PC-3 (cell line): ENCODE results near the gene MRPL27. TPM values are rescaled to one million over a fixed set of nuclear protein-coding genes. Genes with fewer than 3 reads are reported as not detected.

Experiments used
- ATAC-seq: fragments of 200-7000 bp; cut with Tn5 transposase; 2 replicates; pipeline ENCODE4 v1.9.1; 2020; ENCODE audit warnings: mild to moderate bottlenecking, moderate library complexity
- BruUV-seq: library from RNA; stranded (reverse); fragments of 400-500 nt; replicated peaks from 2 replicates; lab custom pipeline; 2021; lab: Mats Ljungman, UMichigan
- CTCF ChIA-PET: fragments of 300-600 bp; sonication (Branson Sonifier 250); formaldehyde crosslinking; loops from one replicate; lab custom pipeline; 2022; ENCODE audit warnings: antibody characterized with exemption; lab: Charles Lee
- POLR2A ChIA-PET: fragments of 300-600 bp; sonication (Branson Sonifier 250); formaldehyde crosslinking; loops from one replicate; lab custom pipeline; 2022; ENCODE audit warnings: antibody characterized with exemption; ENCODE audit not compliant: unreplicated experiment; lab: Charles Lee
- DNase-seq: peaks from one replicate; pipeline ENCODE4 v3.0.0-alpha.2; 2015
- H2AFZ ChIP-seq: fragments of 300-600 bp; sonication (generic); 2 replicates; pipeline ENCODE4 v1.6.0; 2016; ENCODE audit warnings: antibody characterized with exemption, low read length
- H3F3A ChIP-seq: fragments of 300-600 bp; sonication (generic); one replicate; pipeline ENCODE4 v1.6.0; 2017; ENCODE audit warnings: antibody characterized with exemption, low read length, control low read depth, mild to moderate bottlenecking; ENCODE audit not compliant: unreplicated experiment
- H3K27ac ChIP-seq: fragments of 300-600 bp; sonication (generic); 2 replicates; pipeline ENCODE4 v1.5.1; 2016; ENCODE audit warnings: mild to moderate bottlenecking, low read length
- H3K27me3 ChIP-seq: fragments of 300-600 bp; sonication (generic); 2 replicates; pipeline ENCODE4 v1.6.1; 2016; ENCODE audit warnings: low read length, mixed read lengths
- H3K36me3 ChIP-seq: fragments of 300-600 bp; sonication (generic); 2 replicates; pipeline ENCODE4 v1.6.1; 2016; ENCODE audit warnings: low read depth, mixed run types, low read length, mixed read lengths
- H3K4me1 ChIP-seq: fragments of 300-600 bp; sonication (generic); 2 replicates; pipeline ENCODE4 v1.5.1; 2016; ENCODE audit warnings: low read length; ENCODE audit not compliant: insufficient read depth
- H3K4me2 ChIP-seq: fragments of 300-600 bp; sonication (generic); 2 replicates; pipeline ENCODE4 v1.6.0; 2016; ENCODE audit warnings: low read length
- H3K4me3 ChIP-seq: fragments of 300-600 bp; sonication (generic); 2 replicates; pipeline ENCODE4 v1.5.1; 2016; ENCODE audit warnings: mild to moderate bottlenecking, low read length, mixed read lengths
- H3K79me2 ChIP-seq: fragments of 300-600 bp; sonication (generic); 2 replicates; pipeline ENCODE4 v1.6.1; 2017; ENCODE audit warnings: low read length, mixed read lengths
- H3K9ac ChIP-seq: fragments of 300-600 bp; sonication (generic); 2 replicates; pipeline ENCODE4 v1.6.0; 2016; ENCODE audit warnings: mild to moderate bottlenecking, low read length
- H3K9me2 ChIP-seq: fragments of 300-600 bp; sonication (generic); replicated peaks from 2 replicates; pipeline ENCODE4 v1.6.1; 2016; ENCODE audit warnings: mixed run types, low read length, mixed read lengths
- H3K9me3 ChIP-seq: fragments of 300-600 bp; sonication (generic); 2 replicates; pipeline ENCODE4 v1.6.1; 2016; ENCODE audit warnings: low read length, mixed read lengths
- H4K20me1 ChIP-seq: fragments of 300-600 bp; sonication (generic); 2 replicates; pipeline ENCODE4 v1.6.1; 2016; ENCODE audit warnings: low read length, mixed read lengths
- CTCF ChIP-seq: fragments of 300-600 bp; sonication (generic); conservative IDR thresholded peaks from 2 replicates; pipeline ENCODE4 v1.5.1; 2017; ENCODE audit warnings: antibody characterized with exemption, low read depth, mild to moderate bottlenecking, low read length
- EZH2 ChIP-seq: fragments of 300-600 bp; sonication (generic); IDR thresholded peaks from one replicate; pipeline ENCODE4 v1.6.1; 2017; ENCODE audit warnings: antibody characterized with exemption, mild to moderate bottlenecking, low read length; ENCODE audit not compliant: unreplicated experiment
- EZH2phosphoT487 ChIP-seq: fragments of 300-600 bp; sonication (generic); IDR thresholded peaks from 2 replicates; pipeline ENCODE4 v1.6.1; 2018; ENCODE audit warnings: mild to moderate bottlenecking, antibody characterized with exemption, low read length, borderline replicate concordance
- intact Hi-C: fragments of 100-400 bp; cut with micrococcal nuclease; formaldehyde crosslinking; loops from 2 replicates; pipeline ENCODE4 v1.9.0; 2023
- total RNA-seq: library from RNA; depleted of rRNA; stranded (reverse); fragments of >200 nt; gene quantifications from 2 replicates; pipeline ENCODE4 v1.2.3, GENCODE V29; 2014

The MRPL27 gene
- total RNA-seq, 1 experiment from 2014 or later, result 168 TPM

GRCh38 chr17:50359998-50360461 is 13.0 kb downstream of the MRPL27 start:
- H2AFZ ChIP-seq, result no peak overlapping the region
- TF ChIP-seq EZH2phosphoT487 (no peak), CTCF (no peak), EZH2 (no peak)
- no peak overlapping the region for H3K27ac ChIP-seq
- H3K9ac ChIP-seq, result no peak overlapping the region
- no peaks in the 10 kb centered on the region for H3K4me1 ChIP-seq
- no peaks in the 10 kb centered on the region for H3K27me3 ChIP-seq
- H4K20me1 ChIP-seq, result no peaks in the 10 kb centered on the region
- no peaks in the 10 kb centered on the region for H3K79me2 ChIP-seq
- no peak overlapping the region for H3K4me3 ChIP-seq
- POLR2A ChIA-PET, result interaction anchor here (0.6 kb wide), 1 partner anchor 83 kb away, joined by 22 read pairs; no protein-coding TSS in a partner anchor
- H3K4me2 ChIP-seq, result no peak overlapping the region
- peaks cover 6% of the 10 kb centered on the region for H3F3A ChIP-seq
- CTCF ChIA-PET, result interaction anchor here (0.6 kb wide), 4 partner anchors 14 to 84 kb away, joined by 10 to 25 read pairs (median 12); no protein-coding TSS in a partner anchor
- DNase-seq (no peak), ATAC-seq (no peak)
- H3K9me3 ChIP-seq, result no peaks in the 10 kb centered on the region
- no peaks in the 10 kb centered on the region for H3K9me2 ChIP-seq
- intact Hi-C loops, result no loop called here
- H3K36me3 ChIP-seq, result peaks cover 36% of the 10 kb centered on the region
- no TSS peak for BruUV-seq

- no peak for DNase-seq
- POLR2A ChIA-PET, result no interaction called here
- intact Hi-C loops, result no loop called here
Observed at GRCh38 chr17:50359005-50359699, 13.8 kb downstream of the MRPL27 start.

GRCh38 chr17:50358177-50358576 is 14.8 kb downstream of the MRPL27 start:
- Histone ChIP-seq H3K9ac (no peak overlapping the region), H2AFZ (no peak overlapping the region), H3K4me1 (no peaks in the 10 kb centered on the region), H3K9me3 (no peaks in the 10 kb centered on the region), H3K27ac (no peak overlapping the region), H3K4me3 (no peak overlapping the region), H3K27me3 (no peaks in the 10 kb centered on the region), H3F3A (peaks cover 6% of the 10 kb centered on the region), H4K20me1 (no peaks in the 10 kb centered on the region), H3K4me2 (no peak overlapping the region), H3K36me3 (peaks cover 44% of the 10 kb centered on the region), H3K9me2 (no peaks in the 10 kb centered on the region), H3K79me2 (no peaks in the 10 kb centered on the region)
- intact Hi-C loops, result no loop called here
- ATAC-seq (no peak), DNase-seq (no peak)
- TF ChIP-seq EZH2phosphoT487 (no peak), EZH2 (no peak), CTCF (no peak)
- CTCF ChIA-PET, result no interaction called here
- POLR2A ChIA-PET, result interaction anchor here (0.6 kb wide), 1 partner anchor 110 kb away, joined by 3 read pairs; no protein-coding TSS in a partner anchor
- BruUV-seq, result no TSS peak

More at GRCh38 chr17:50359005-50359699, 13.8 kb downstream of the MRPL27 start:
- Histone ChIP-seq H3K9ac (no peak overlapping the region), H3F3A (peaks cover 6% of the 10 kb centered on the region), H3K36me3 (peaks cover 44% of the 10 kb centered on the region), H4K20me1 (no peaks in the 10 kb centered on the region), H3K79me2 (no peaks in the 10 kb centered on the region), H3K9me3 (no peaks in the 10 kb centered on the region), H3K4me1 (no peaks in the 10 kb centered on the region), H3K4me3 (no peak overlapping the region), H3K27me3 (no peaks in the 10 kb centered on the region), H2AFZ (no peak overlapping the region), H3K9me2 (no peaks in the 10 kb centered on the region), H3K4me2 (no peak overlapping the region), H3K27ac (no peak overlapping the region)
- BruUV-seq, result no TSS peak
- TF ChIP-seq EZH2phosphoT487, result no peak
- ATAC-seq, result no peak
- CTCF ChIA-PET, result interaction anchor here (0.5 kb wide), 1 partner anchor 47 kb away, joined by 4 read pairs; no protein-coding TSS in a partner anchor
